ENCODE measurements around the gene PSMB2.

- TF ChIP-seq CTCF (IDR thresholded peaks at IDR 0.05; ENCODE audit: insufficient read depth, low read depth, low read length), result no peak
- TF ChIP-seq EZH2 (IDR thresholded peaks at IDR 0.05; ENCODE audit: insufficient read depth, low read length), result no peak
These were observed 20.1 kb upstream of the PSMB2 start for GRCh38 chr1:35661474-35661795.

All from astrocyte (in vitro differentiated cells and primary cell).